SK-MEL-5 (cell line): ENCODE results near the gene ADCY1. TPM values are rescaled to one million over a fixed set of nuclear protein-coding genes. Genes with fewer than 3 reads are reported as not detected.
A peak's percentile ranks its signal among the peaks of the same experiment; 100 is the strongest.

Experiments used
- DNase-seq: peaks from one replicate; pipeline ENCODE4 v3.0.0-alpha.2; 2016; ENCODE audit warnings: low read depth, low spot score
- in situ Hi-C: cut with HindIII; loops from 2 replicates; pipeline ENCODE4 v1.10.0; 2016; ENCODE audit warnings: low sequenced_read_pairs, high pct_unique_total_duplicates, low pct_unique_long_range_greater_than_20kb
- total RNA-seq: library from RNA; depleted of rRNA; stranded (reverse); fragments of >200 nt; shearing (Covaris generic); gene quantifications from 2 replicates; pipeline ENCODE4 v1.2.3, GENCODE V29; 2014

The ADCY1 gene
- total RNA-seq, 1 experiment from 2014 or later: 39.9 TPM

GRCh38 chr7:45677311-45677900 is 103.2 kb downstream of the ADCY1 start:
- DNase-seq: no peak
- in situ Hi-C loops: no loop called here

GRCh38 chr7:45679516-45679915 is 105.3 kb downstream of the ADCY1 start:
- in situ Hi-C loops: no loop called here
- DNase-seq: no peak

GRCh38 chr7:45680776-45681175 is 106.6 kb downstream of the ADCY1 start:
- no peak for DNase-seq
- in situ Hi-C loops: no loop called here

GRCh38 chr7:45681596-45682357 is 107.6 kb downstream of the ADCY1 start:
- in situ Hi-C loops: no loop called here
- no peak for DNase-seq

- in situ Hi-C loops: no loop called here
- DNase-seq: no peak
Measured at GRCh38 chr7:45682358-45682735, 108.2 kb downstream of the ADCY1 start.

GRCh38 chr7:45682836-45683555 is 108.8 kb downstream of the ADCY1 start:
- DNase-seq: peak; percentile 85
- in situ Hi-C loops: no loop called here

- in situ Hi-C loops: no loop called here
- DNase-seq: no peak
Measured at GRCh38 chr7:45683556-45684148, 109.5 kb downstream of the ADCY1 start.

GRCh38 chr7:45684910-45685618 is 110.9 kb downstream of the ADCY1 start:
- no peak for DNase-seq
- in situ Hi-C loops: no loop called here

- DNase-seq: no peak
- in situ Hi-C loops: no loop called here
Measured at GRCh38 chr7:45685619-45686240, 111.6 kb downstream of the ADCY1 start.

- no peak for DNase-seq
- in situ Hi-C loops: no loop called here
Measured at GRCh38 chr7:45686441-45687184, 112.4 kb downstream of the ADCY1 start.

- in situ Hi-C loops: no loop called here
- DNase-seq: no peak
Measured at GRCh38 chr7:45687185-45687560, 113.0 kb downstream of the ADCY1 start.

- in situ Hi-C loops: no loop called here
- DNase-seq: no peak
Measured at GRCh38 chr7:45687721-45688120, 113.6 kb downstream of the ADCY1 start.

- in situ Hi-C loops: no loop called here
- DNase-seq: no peak
Measured at GRCh38 chr7:45688382-45688781, 114.2 kb downstream of the ADCY1 start.

- in situ Hi-C loops: no loop called here
- no peak for DNase-seq
Measured at GRCh38 chr7:45689011-45689796, 115.0 kb downstream of the ADCY1 start.

- DNase-seq: no peak
- in situ Hi-C loops: no loop called here
Measured at GRCh38 chr7:45689797-45690761, 115.9 kb downstream of the ADCY1 start.
